Stomach (tissue), 9 donors: ENCODE data around the gene TMEM41B. TPM values are rescaled to one million over a fixed set of nuclear protein-coding genes. Genes with fewer than 3 reads are reported as not detected.
A peak's percentile ranks its signal among the peaks of the same experiment; 100 is the strongest.

Source experiments
- DNase-seq, 2 donors: peaks; one replicate each; pipeline versions ENCODE4 v3.0.0 to v3.0.0-alpha.2; 2013 to 2019
- H3K27ac ChIP-seq, 5 donors: fragments of 200-600 bp in 4 of 5; sonication (generic) in 4 of 5; one replicate each; pipeline ENCODE4 v1.5.1; 2013 to 2019; ENCODE audit warnings: mild to moderate bottlenecking in 1 of 5, moderate library complexity in 1 of 5
- H3K27me3 ChIP-seq, 3 donors: fragments of 200-600 bp; sonication (generic); one replicate each; pipeline ENCODE4 v1.5.1; 2017 to 2019; ENCODE audit warnings: mixed run types in 1 of 3
- H3K36me3 ChIP-seq, 4 donors: fragments of 200-600 bp; sonication (generic); 1 replicate in 3 of 4; 2 replicates in 1 of 4; pipeline ENCODE4 v1.5.1; 2016 to 2019
- H3K4me1 ChIP-seq, 4 donors: fragments of 200-600 bp; sonication (generic); one replicate each; pipeline ENCODE4 v1.5.1; 2016 to 2019
- H3K4me3 ChIP-seq, 4 donors: fragments of 200-600 bp; sonication (generic) in 3 of 4; one replicate each; pipeline ENCODE4 v1.5.1; 2016 to 2019; ENCODE audit warnings: mild to moderate bottlenecking in 1 of 4
- H3K9me3 ChIP-seq, 4 donors: fragments of 200-600 bp; sonication (generic); one replicate each; pipeline ENCODE4 v1.5.1; 2016 to 2019
- CTCF ChIP-seq, 7 experiments: fragments of 450-650 bp in 4 of 7; fragments of 200-600 bp in 3 of 7; sonication (generic) in 3 of 7; IDR thresholded peaks; one replicate each; pipeline ENCODE4 v1.5.1; 2016 to 2019; ENCODE audit warnings: antibody characterized with exemption in 7 of 7, control low read depth in 2 of 7, mild to moderate bottlenecking in 1 of 7
- EP300 ChIP-seq: sonication (generic); formaldehyde crosslinking; IDR thresholded peaks from one replicate; pipeline ENCODE4 v1.6.1; 2017; ENCODE audit warnings: antibody characterized with exemption
- POLR2A ChIP-seq, 4 donors: fragments of 450-650 bp; IDR thresholded peaks; one replicate each; pipeline ENCODE4 v1.6.1; 2016; ENCODE audit warnings: antibody characterized with exemption in 4 of 4, control low read depth in 2 of 4, mild to moderate bottlenecking in 1 of 4, moderate library complexity in 1 of 4
- POLR2AphosphoS5 ChIP-seq, 3 donors: sonication (generic); formaldehyde crosslinking; IDR thresholded peaks; one replicate each; pipeline ENCODE4 v1.6.1; 2016; ENCODE audit warnings: antibody characterized with exemption in 3 of 3
- WGBS, 5 donors: extraction: QIAGEN DNeasy Blood & Tissue Kit in 3 of 5; methylation state at CpG; one replicate each; pipeline versions ENCODE4 v1.1.5 to v1.1.7; 2013 to 2018; 5-methylcytosine and 5-hydroxymethylcytosine counted together
- intact Hi-C: fragments of 100-400 bp; cut with DNase I; formaldehyde crosslinking; loops from one replicate; pipeline ENCODE4 v1.15.1; 2023; ENCODE audit warnings: low total_unique reads
- polyA plus RNA-seq, 3 donors: library from polyadenylated mRNA; stranded (reverse); fragments of 200-250 nt; gene quantifications; one replicate each; pipeline ENCODE4 v1.2.3, GENCODE V29; 2013
- total RNA-seq, 5 donors: library from RNA; depleted of rRNA; stranded (reverse); fragments of >200 nt; gene quantifications; one replicate each; pipeline versions ENCODE4 v1.1.0 to v1.2.3, GENCODE V29; 2014 to 2016
- donor health status: healthy with polysubstance abuse.
- donor health status: Bipolar disorder and iron deficiency.
- donor health status: healthy.

TMEM41B gene
- total and polyA plus RNA-seq, 8 donors, result 4.1 to 80.4 (median 11.9) TPM

GRCh38 chr11:9274499-9275258, 39.7 kb downstream of the TMEM41B start:
- no peak overlapping the region for H3K4me3 ChIP-seq
- H3K27me3 ChIP-seq, result no peaks in the 10 kb centered on the region
- H3K4me1 ChIP-seq, result peaks cover 0 to 7% (median 3%) of the 10 kb centered on the region in 4 donors
- peak in 1 of 2 donors; percentile 74 for DNase-seq
- intact Hi-C loops, result no loop called here
- H3K27ac ChIP-seq, result peak overlapping the region in 1 of 5 donors; percentile 48
- H3K36me3 ChIP-seq, result peaks cover 0 to 11% (median 2%) of the 10 kb centered on the region in 4 donors
- H3K9me3 ChIP-seq, result no peaks in the 10 kb centered on the region
- WGBS, 5 donors, result 78 to 84% (median 80%) methylated on average over 8 of the region's 8 CpGs
- TF ChIP-seq POLR2A (IDR thresholded peaks at IDR 0.05) (no peak), EP300 (no peak), POLR2AphosphoS5 (IDR thresholded peaks at IDR 0.05) (no peak), CTCF (IDR thresholded peaks at IDR 0.05) (no peak)

- intact Hi-C loops, result no loop called here
- Histone ChIP-seq H3K4me3 (no peak overlapping the region), H3K27me3 (no peaks in the 10 kb centered on the region), H3K27ac (peak overlapping the region in 2 of 5 donors; percentile 37 to 48), H3K4me1 (peaks cover 0 to 7% (median 3%) of the 10 kb centered on the region in 4 donors), H3K9me3 (no peaks in the 10 kb centered on the region), H3K36me3 (peaks cover 0 to 11% (median 2%) of the 10 kb centered on the region in 4 donors)
- peak in 1 of 2 donors; percentile 28 for DNase-seq
- TF ChIP-seq POLR2AphosphoS5 (IDR thresholded peaks at IDR 0.05) (no peak), EP300 (no peak), POLR2A (IDR thresholded peaks at IDR 0.05) (no peak), CTCF (IDR thresholded peaks at IDR 0.05) (no peak)
- 86 to 94% (median 92%) methylated on average over 15 of the region's 15 CpGs for WGBS, 5 donors
These were observed 40.7 kb downstream of the TMEM41B start for GRCh38 chr11:9273376-9274336.

GRCh38 chr11:9269492-9270013, 44.8 kb downstream of the TMEM41B start:
- Histone ChIP-seq H3K4me3 (no peak overlapping the region), H3K27ac (no peak overlapping the region), H3K4me1 (peaks cover 0 to 16% (median 12%) of the 10 kb centered on the region in 4 donors), H3K9me3 (no peaks in the 10 kb centered on the region), H3K36me3 (no peaks in the 10 kb centered on the region), H3K27me3 (no peaks in the 10 kb centered on the region)
- 66 to 93% (median 87%) methylated on average over 2 of the region's 2 CpGs for whole genome bisulfite sequencing, 5 donors
- TF ChIP-seq CTCF (IDR thresholded peaks at IDR 0.05) (no peak), POLR2A (IDR thresholded peaks at IDR 0.05) (no peak)
- DNase-seq, result peak in 1 of 2 donors; percentile 31
- intact Hi-C loops, result no loop called here

- TF ChIP-seq POLR2A (IDR thresholded peaks at IDR 0.05), result no peak
- TF ChIP-seq POLR2AphosphoS5 (IDR thresholded peaks at IDR 0.05), result no peak
- no peak for TF ChIP-seq CTCF (IDR thresholded peaks at IDR 0.05)
- TF ChIP-seq EP300, result no peak
- intact Hi-C loops, result no loop called here
- no peak for DNase-seq
- no peaks in the 10 kb centered on the region for H3K9me3 ChIP-seq
- no peak overlapping the region for H3K4me3 ChIP-seq
- no peaks in the 10 kb centered on the region for H3K36me3 ChIP-seq
- peaks cover 5 to 27% (median 22%) of the 10 kb centered on the region in 4 donors for H3K4me1 ChIP-seq
- H3K27me3 ChIP-seq, result no peaks in the 10 kb centered on the region
- 81 to 92% (median 85%) methylated on average over 4 of the region's 4 CpGs for WGBS, 5 donors
- no peak overlapping the region for H3K27ac ChIP-seq
These were observed 46.7 kb downstream of the TMEM41B start for GRCh38 chr11:9267680-9268079.
